H1 (cell line): Measurements from ENCODE around the gene ACTBL2.

Experiments used
- ASH2L ChIP-seq: fragments of 200-600, 300-600 bp; sonication (generic); IDR thresholded peaks from one replicate; pipeline ENCODE4 v1.7.1; 2017; ENCODE audit warnings: low read length
- CREB1 ChIP-seq: IDR thresholded peaks from 2 replicates; pipeline ENCODE4 v1.6.1; 2012; ENCODE audit warnings: inconsistent platforms
- EP300 ChIP-seq, 2 experiments: IDR thresholded peaks; 1 replicate in 1 of 2; 2 replicates in 1 of 2; pipeline ENCODE4 v1.6.1; 2011 to 2012; ENCODE audit warnings: low read depth in 2 of 2, low read length in 2 of 2, mild to moderate bottlenecking in 2 of 2, borderline replicate concordance in 1 of 2, inconsistent platforms in 1 of 2, moderate library complexity in 1 of 2
- POLR2A ChIP-seq, 2 experiments: IDR thresholded peaks; 1 replicate in 1 of 2; 2 replicates in 1 of 2; pipeline ENCODE4 v1.6.1; 2011; ENCODE audit warnings: low read depth in 2 of 2, low read length in 2 of 2, mild to moderate bottlenecking in 2 of 2; ENCODE audit errors: control extremely low read depth in 1 of 2
- POLR2AphosphoS5 ChIP-seq: IDR thresholded peaks from 2 replicates; pipeline ENCODE4 v1.6.1; 2011; ENCODE audit warnings: low read depth, low read length
- TAF1 ChIP-seq: IDR thresholded peaks from 2 replicates; pipeline ENCODE4 v1.6.1; 2011; ENCODE audit warnings: mild to moderate bottlenecking, low read depth, low read length
- ZNF274 ChIP-seq: IDR thresholded peaks from 2 replicates; pipeline ENCODE4 v1.7.0; 2012; ENCODE audit warnings: low read length, borderline replicate concordance; ENCODE audit errors: extremely low read depth
- TF ChIP-seq, protein P1 (sequence below): IDR thresholded peaks from 2 replicates; pipeline ENCODE4 v1.6.1; 2011; ENCODE audit warnings: low read length, improper control_type of control experiment
- TF ChIP-seq, protein P2 (sequence below), 3 experiments: IDR thresholded peaks; 1 replicate in 2 of 3; 2 replicates in 1 of 3; pipeline versions ENCODE4 v1.5.1 to v1.6.1; 2011; ENCODE audit warnings: low read length in 3 of 3, mild to moderate bottlenecking in 3 of 3, inconsistent platforms in 2 of 3, low read depth in 1 of 3, moderate library complexity in 1 of 3; ENCODE audit not compliant: insufficient read depth in 1 of 3; ENCODE audit errors: control extremely low read depth in 1 of 3

DNA sequence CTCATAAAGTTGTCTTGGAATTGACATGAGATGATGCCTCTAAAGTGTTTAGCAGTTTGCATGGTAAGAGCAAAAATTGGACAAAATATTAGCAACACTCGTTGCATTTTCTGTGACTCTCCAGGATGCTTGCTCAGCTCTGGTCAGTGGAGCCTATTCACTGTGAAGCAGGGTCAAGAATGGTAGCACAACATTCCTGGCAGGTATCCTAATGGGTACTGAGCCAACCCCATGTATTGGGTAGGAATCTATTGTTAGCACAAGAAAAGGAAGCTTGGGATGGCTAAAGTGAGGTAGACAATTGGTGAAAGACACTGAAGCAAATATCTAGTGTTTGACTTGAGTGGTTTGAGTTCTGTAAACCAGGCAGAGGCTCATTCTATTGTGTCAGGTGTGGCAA is 10.4 kb upstream of the ACTBL2 start:
- TF ChIP-seq, protein P1, sequence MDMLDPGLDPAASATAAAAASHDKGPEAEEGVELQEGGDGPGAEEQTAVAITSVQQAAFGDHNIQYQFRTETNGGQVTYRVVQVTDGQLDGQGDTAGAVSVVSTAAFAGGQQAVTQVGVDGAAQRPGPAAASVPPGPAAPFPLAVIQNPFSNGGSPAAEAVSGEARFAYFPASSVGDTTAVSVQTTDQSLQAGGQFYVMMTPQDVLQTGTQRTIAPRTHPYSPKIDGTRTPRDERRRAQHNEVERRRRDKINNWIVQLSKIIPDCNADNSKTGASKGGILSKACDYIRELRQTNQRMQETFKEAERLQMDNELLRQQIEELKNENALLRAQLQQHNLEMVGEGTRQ, result no peak
- TF ChIP-seq CREB1, result no peak
- TF ChIP-seq ASH2L, result no peak
- TF ChIP-seq, protein P2, sequence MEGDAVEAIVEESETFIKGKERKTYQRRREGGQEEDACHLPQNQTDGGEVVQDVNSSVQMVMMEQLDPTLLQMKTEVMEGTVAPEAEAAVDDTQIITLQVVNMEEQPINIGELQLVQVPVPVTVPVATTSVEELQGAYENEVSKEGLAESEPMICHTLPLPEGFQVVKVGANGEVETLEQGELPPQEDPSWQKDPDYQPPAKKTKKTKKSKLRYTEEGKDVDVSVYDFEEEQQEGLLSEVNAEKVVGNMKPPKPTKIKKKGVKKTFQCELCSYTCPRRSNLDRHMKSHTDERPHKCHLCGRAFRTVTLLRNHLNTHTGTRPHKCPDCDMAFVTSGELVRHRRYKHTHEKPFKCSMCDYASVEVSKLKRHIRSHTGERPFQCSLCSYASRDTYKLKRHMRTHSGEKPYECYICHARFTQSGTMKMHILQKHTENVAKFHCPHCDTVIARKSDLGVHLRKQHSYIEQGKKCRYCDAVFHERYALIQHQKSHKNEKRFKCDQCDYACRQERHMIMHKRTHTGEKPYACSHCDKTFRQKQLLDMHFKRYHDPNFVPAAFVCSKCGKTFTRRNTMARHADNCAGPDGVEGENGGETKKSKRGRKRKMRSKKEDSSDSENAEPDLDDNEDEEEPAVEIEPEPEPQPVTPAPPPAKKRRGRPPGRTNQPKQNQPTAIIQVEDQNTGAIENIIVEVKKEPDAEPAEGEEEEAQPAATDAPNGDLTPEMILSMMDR (IDR thresholded peaks at IDR 0.05; ENCODE audit: control extremely low read depth in 1 of 3, insufficient read depth in 1 of 3, low read depth in 1 of 3, low read length in 3 of 3), result no peak
- no peak for TF ChIP-seq TAF1
- no peak for TF ChIP-seq EP300 (IDR thresholded peaks at IDR 0.05; ENCODE audit: borderline replicate concordance in 1 of 2, low read depth in 2 of 2, low read length in 2 of 2)
- TF ChIP-seq ZNF274, result no peak
- no peak for TF ChIP-seq POLR2AphosphoS5
- TF ChIP-seq POLR2A (IDR thresholded peaks at IDR 0.05; ENCODE audit: control extremely low read depth in 1 of 2, low read depth in 2 of 2, low read length in 2 of 2), result no peak
